Measurements from ENCODE around the gene EPDR1.

EPDR1 gene

GRCh38 chr7:37973915-37974314 is 53.5 kb downstream of the EPDR1 start:
- no peak overlapping the region for H3K27ac ChIP-seq (ENCODE audit: insufficient read depth, low read length, poor library complexity, severe bottlenecking)
- no peak for DNase-seq
- no peaks in the 10 kb centered on the region for H3K36me3 ChIP-seq (ENCODE audit: control insufficient read depth, insufficient read depth, low read length)
- no peak overlapping the region for H3K4me3 ChIP-seq (ENCODE audit: insufficient read depth, low read depth, low read length, poor library complexity, severe bottlenecking)
- no peaks in the 10 kb centered on the region for H3K4me1 ChIP-seq (ENCODE audit: control insufficient read depth, insufficient read depth, low read length, poor library complexity, severe bottlenecking)
- H3K27me3 ChIP-seq (replicated peaks; ENCODE audit: control insufficient read depth, insufficient read depth, low read length, poor library complexity, severe bottlenecking), result no peaks in the 10 kb centered on the region
- H3K9me3 ChIP-seq (ENCODE audit: control insufficient read depth, low read length), result no peaks in the 10 kb centered on the region

GRCh38 chr7:37974711-37975110 is 54.3 kb downstream of the EPDR1 start:
- no peak for DNase-seq
- Histone ChIP-seq H3K9me3 (ENCODE audit: control insufficient read depth, low read length) (no peaks in the 10 kb centered on the region), H3K27ac (ENCODE audit: insufficient read depth, low read length, poor library complexity, severe bottlenecking) (no peak overlapping the region), H3K27me3 (replicated peaks; ENCODE audit: control insufficient read depth, insufficient read depth, low read length, poor library complexity, severe bottlenecking) (no peaks in the 10 kb centered on the region), H3K36me3 (ENCODE audit: control insufficient read depth, insufficient read depth, low read length) (no peaks in the 10 kb centered on the region), H3K4me1 (ENCODE audit: control insufficient read depth, insufficient read depth, low read length, poor library complexity, severe bottlenecking) (no peaks in the 10 kb centered on the region), H3K4me3 (ENCODE audit: insufficient read depth, low read depth, low read length, poor library complexity, severe bottlenecking) (no peak overlapping the region)

- DNase-seq, result no peak
- no peaks in the 10 kb centered on the region for H3K27me3 ChIP-seq (replicated peaks; ENCODE audit: control insufficient read depth, insufficient read depth, low read length, poor library complexity, severe bottlenecking)
Observed at GRCh38 chr7:37977243-37977642, 56.8 kb downstream of the EPDR1 start.

GRCh38 chr7:37981664-37982063 is 61.2 kb downstream of the EPDR1 start:
- Histone ChIP-seq H3K27me3 (replicated peaks; ENCODE audit: control insufficient read depth, insufficient read depth, low read length, poor library complexity, severe bottlenecking) (no peaks in the 10 kb centered on the region), H3K36me3 (ENCODE audit: control insufficient read depth, insufficient read depth, low read length) (no peaks in the 10 kb centered on the region), H3K27ac (ENCODE audit: insufficient read depth, low read length, poor library complexity, severe bottlenecking) (no peak overlapping the region), H3K4me1 (ENCODE audit: control insufficient read depth, insufficient read depth, low read length, poor library complexity, severe bottlenecking) (no peaks in the 10 kb centered on the region), H3K4me3 (ENCODE audit: insufficient read depth, low read depth, low read length, poor library complexity, severe bottlenecking) (no peak overlapping the region), H3K9me3 (ENCODE audit: control insufficient read depth, low read length) (no peaks in the 10 kb centered on the region)
- no peak for DNase-seq

More at GRCh38 chr7:37977243-37977642, 56.8 kb downstream of the EPDR1 start:
- Histone ChIP-seq H3K4me3 (ENCODE audit: insufficient read depth, low read depth, low read length, poor library complexity, severe bottlenecking) (no peak overlapping the region), H3K36me3 (ENCODE audit: control insufficient read depth, insufficient read depth, low read length) (no peaks in the 10 kb centered on the region), H3K9me3 (ENCODE audit: control insufficient read depth, low read length) (no peaks in the 10 kb centered on the region), H3K4me1 (ENCODE audit: control insufficient read depth, insufficient read depth, low read length, poor library complexity, severe bottlenecking) (no peaks in the 10 kb centered on the region), H3K27ac (ENCODE audit: insufficient read depth, low read length, poor library complexity, severe bottlenecking) (no peak overlapping the region)

- no peak overlapping the region for H3K27ac ChIP-seq (ENCODE audit: insufficient read depth, low read length, poor library complexity, severe bottlenecking)
- H3K4me3 ChIP-seq (ENCODE audit: insufficient read depth, low read depth, low read length, poor library complexity, severe bottlenecking), result no peak overlapping the region
- no peaks in the 10 kb centered on the region for H3K27me3 ChIP-seq (replicated peaks; ENCODE audit: control insufficient read depth, insufficient read depth, low read length, poor library complexity, severe bottlenecking)
- no peak for DNase-seq
- no peaks in the 10 kb centered on the region for H3K9me3 ChIP-seq (ENCODE audit: control insufficient read depth, low read length)
- no peaks in the 10 kb centered on the region for H3K4me1 ChIP-seq (ENCODE audit: control insufficient read depth, insufficient read depth, low read length, poor library complexity, severe bottlenecking)
- no peaks in the 10 kb centered on the region for H3K36me3 ChIP-seq (ENCODE audit: control insufficient read depth, insufficient read depth, low read length)
Observed at GRCh38 chr7:37982423-37982822, 62.0 kb downstream of the EPDR1 start.

GRCh38 chr7:37984750-37985390 is 64.4 kb downstream of the EPDR1 start:
- H3K27me3 ChIP-seq (replicated peaks; ENCODE audit: control insufficient read depth, insufficient read depth, low read length, poor library complexity, severe bottlenecking), result no peaks in the 10 kb centered on the region
- no peaks in the 10 kb centered on the region for H3K36me3 ChIP-seq (ENCODE audit: control insufficient read depth, insufficient read depth, low read length)
- no peaks in the 10 kb centered on the region for H3K9me3 ChIP-seq (ENCODE audit: control insufficient read depth, low read length)
- no peak overlapping the region for H3K4me3 ChIP-seq (ENCODE audit: insufficient read depth, low read depth, low read length, poor library complexity, severe bottlenecking)
- no peak for DNase-seq
- H3K4me1 ChIP-seq (ENCODE audit: control insufficient read depth, insufficient read depth, low read length, poor library complexity, severe bottlenecking), result no peaks in the 10 kb centered on the region
- no peak overlapping the region for H3K27ac ChIP-seq (ENCODE audit: insufficient read depth, low read length, poor library complexity, severe bottlenecking)

- Histone ChIP-seq H3K9me3 (ENCODE audit: control insufficient read depth, low read length) (no peaks in the 10 kb centered on the region), H3K27ac (ENCODE audit: insufficient read depth, low read length, poor library complexity, severe bottlenecking) (no peak overlapping the region), H3K4me3 (ENCODE audit: insufficient read depth, low read depth, low read length, poor library complexity, severe bottlenecking) (no peak overlapping the region), H3K4me1 (ENCODE audit: control insufficient read depth, insufficient read depth, low read length, poor library complexity, severe bottlenecking) (no peaks in the 10 kb centered on the region), H3K27me3 (replicated peaks; ENCODE audit: control insufficient read depth, insufficient read depth, low read length, poor library complexity, severe bottlenecking) (no peaks in the 10 kb centered on the region), H3K36me3 (ENCODE audit: control insufficient read depth, insufficient read depth, low read length) (no peaks in the 10 kb centered on the region)
- DNase-seq, result no peak
Observed at GRCh38 chr7:37986908-37987330, 66.5 kb downstream of the EPDR1 start.

GRCh38 chr7:37987732-37988131 is 67.3 kb downstream of the EPDR1 start:
- no peaks in the 10 kb centered on the region for H3K9me3 ChIP-seq (ENCODE audit: control insufficient read depth, low read length)
- H3K36me3 ChIP-seq (ENCODE audit: control insufficient read depth, insufficient read depth, low read length), result no peaks in the 10 kb centered on the region
- no peak overlapping the region for H3K27ac ChIP-seq (ENCODE audit: insufficient read depth, low read length, poor library complexity, severe bottlenecking)
- no peak overlapping the region for H3K4me3 ChIP-seq (ENCODE audit: insufficient read depth, low read depth, low read length, poor library complexity, severe bottlenecking)
- H3K27me3 ChIP-seq (replicated peaks; ENCODE audit: control insufficient read depth, insufficient read depth, low read length, poor library complexity, severe bottlenecking), result no peaks in the 10 kb centered on the region
- no peak for DNase-seq
- no peaks in the 10 kb centered on the region for H3K4me1 ChIP-seq (ENCODE audit: control insufficient read depth, insufficient read depth, low read length, poor library complexity, severe bottlenecking)

GRCh38 chr7:37988721-37989650 is 68.5 kb downstream of the EPDR1 start:
- Histone ChIP-seq H3K27ac (ENCODE audit: insufficient read depth, low read length, poor library complexity, severe bottlenecking) (no peak overlapping the region), H3K4me1 (ENCODE audit: control insufficient read depth, insufficient read depth, low read length, poor library complexity, severe bottlenecking) (no peaks in the 10 kb centered on the region), H3K9me3 (ENCODE audit: control insufficient read depth, low read length) (no peaks in the 10 kb centered on the region), H3K4me3 (ENCODE audit: insufficient read depth, low read depth, low read length, poor library complexity, severe bottlenecking) (no peak overlapping the region), H3K36me3 (ENCODE audit: control insufficient read depth, insufficient read depth, low read length) (no peaks in the 10 kb centered on the region), H3K27me3 (replicated peaks; ENCODE audit: control insufficient read depth, insufficient read depth, low read length, poor library complexity, severe bottlenecking) (no peaks in the 10 kb centered on the region)
- no peak for DNase-seq

- DNase-seq, result no peak
- Histone ChIP-seq H3K36me3 (ENCODE audit: control insufficient read depth, insufficient read depth, low read length) (no peaks in the 10 kb centered on the region), H3K4me1 (ENCODE audit: control insufficient read depth, insufficient read depth, low read length, poor library complexity, severe bottlenecking) (no peaks in the 10 kb centered on the region), H3K9me3 (ENCODE audit: control insufficient read depth, low read length) (no peaks in the 10 kb centered on the region), H3K27me3 (replicated peaks; ENCODE audit: control insufficient read depth, insufficient read depth, low read length, poor library complexity, severe bottlenecking) (no peaks in the 10 kb centered on the region), H3K4me3 (ENCODE audit: insufficient read depth, low read depth, low read length, poor library complexity, severe bottlenecking) (no peak overlapping the region), H3K27ac (ENCODE audit: insufficient read depth, low read length, poor library complexity, severe bottlenecking) (no peak overlapping the region)
Observed at GRCh38 chr7:37990337-37990736, 69.9 kb downstream of the EPDR1 start.

Data from effector memory CD4-positive, alpha-beta T cell (primary cell).